Fibroblast of pulmonary artery (primary cell): ENCODE data around the gene RLN3.

ENCODE experiments used
- DNase-seq: peaks from one replicate; pipeline ENCODE4 v3.0.0-alpha.2; 2010; ENCODE audit warnings: low read depth
- H3K4me3 ChIP-seq: replicated peaks from 2 replicates; pipeline ENCODE4 v1.5.1; 2011; ENCODE audit warnings: low read depth, mild to moderate bottlenecking, control low read depth, low read length, moderate library complexity
- TF ChIP-seq, protein P1 (sequence below): IDR thresholded peaks from 2 replicates; pipeline ENCODE4 v1.5.1; 2011; ENCODE audit warnings: mild to moderate bottlenecking, control low read depth, low read length, inconsistent platforms; ENCODE audit errors: missing control alignments

RLN3 gene

GRCh38 chr19:14061081-14061749 is 33.3 kb downstream of the RLN3 start:
- H3K4me3 ChIP-seq: no peak overlapping the region
- TF ChIP-seq, protein P1, sequence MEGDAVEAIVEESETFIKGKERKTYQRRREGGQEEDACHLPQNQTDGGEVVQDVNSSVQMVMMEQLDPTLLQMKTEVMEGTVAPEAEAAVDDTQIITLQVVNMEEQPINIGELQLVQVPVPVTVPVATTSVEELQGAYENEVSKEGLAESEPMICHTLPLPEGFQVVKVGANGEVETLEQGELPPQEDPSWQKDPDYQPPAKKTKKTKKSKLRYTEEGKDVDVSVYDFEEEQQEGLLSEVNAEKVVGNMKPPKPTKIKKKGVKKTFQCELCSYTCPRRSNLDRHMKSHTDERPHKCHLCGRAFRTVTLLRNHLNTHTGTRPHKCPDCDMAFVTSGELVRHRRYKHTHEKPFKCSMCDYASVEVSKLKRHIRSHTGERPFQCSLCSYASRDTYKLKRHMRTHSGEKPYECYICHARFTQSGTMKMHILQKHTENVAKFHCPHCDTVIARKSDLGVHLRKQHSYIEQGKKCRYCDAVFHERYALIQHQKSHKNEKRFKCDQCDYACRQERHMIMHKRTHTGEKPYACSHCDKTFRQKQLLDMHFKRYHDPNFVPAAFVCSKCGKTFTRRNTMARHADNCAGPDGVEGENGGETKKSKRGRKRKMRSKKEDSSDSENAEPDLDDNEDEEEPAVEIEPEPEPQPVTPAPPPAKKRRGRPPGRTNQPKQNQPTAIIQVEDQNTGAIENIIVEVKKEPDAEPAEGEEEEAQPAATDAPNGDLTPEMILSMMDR: no peak
- peak; percentile 14 for DNase-seq

DNA sequence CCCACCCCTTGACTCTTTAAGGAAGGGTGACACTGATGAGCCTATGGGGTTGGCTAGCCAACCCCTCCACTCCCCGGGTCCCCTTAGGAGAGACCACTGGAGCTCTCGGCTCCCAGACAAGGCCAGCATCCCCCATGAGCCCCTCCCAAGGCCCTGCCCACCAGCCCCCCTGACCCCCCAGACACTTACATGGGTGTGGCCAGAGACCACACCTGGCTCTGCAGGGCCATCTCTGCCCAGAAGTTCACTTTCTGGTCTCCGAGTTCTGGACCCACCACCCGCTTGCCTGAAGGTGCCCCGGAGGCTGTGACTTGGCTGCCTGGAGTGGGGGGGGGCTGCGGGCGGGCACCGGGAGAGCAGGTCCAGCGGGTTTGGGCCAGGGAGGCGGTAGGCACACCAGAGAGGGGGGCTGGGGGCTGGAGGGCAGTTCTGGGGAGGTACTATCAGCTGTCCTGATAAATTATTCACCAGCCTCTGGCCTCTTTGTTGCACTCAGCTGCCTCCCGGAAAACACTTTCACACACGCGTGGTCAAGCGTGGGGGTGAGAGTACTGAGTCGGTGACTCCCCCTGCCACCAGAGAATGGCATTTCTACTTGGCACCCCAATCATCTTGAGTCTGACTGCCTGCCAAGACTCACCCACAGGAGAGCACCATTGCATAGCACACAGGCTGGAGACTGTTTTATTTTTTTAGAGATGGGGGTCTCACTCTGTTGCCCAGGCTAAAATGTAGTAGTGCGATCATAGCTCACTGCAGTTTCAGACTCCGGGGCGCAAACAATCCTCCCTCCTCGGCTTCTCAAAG is 34.0 kb downstream of the RLN3 start, which contains the start of gene PALM3:
Gene PALM3, minus strand, starts transcription at position 326 of the 807 bp plus-strand sequence. Its CDS starts 96 bp downstream, at position 230.
- no peak within 1 kb of the TSS for H3K4me3 ChIP-seq
- no peak for DNase-seq
- TF ChIP-seq, protein P1: no peak

DNA sequence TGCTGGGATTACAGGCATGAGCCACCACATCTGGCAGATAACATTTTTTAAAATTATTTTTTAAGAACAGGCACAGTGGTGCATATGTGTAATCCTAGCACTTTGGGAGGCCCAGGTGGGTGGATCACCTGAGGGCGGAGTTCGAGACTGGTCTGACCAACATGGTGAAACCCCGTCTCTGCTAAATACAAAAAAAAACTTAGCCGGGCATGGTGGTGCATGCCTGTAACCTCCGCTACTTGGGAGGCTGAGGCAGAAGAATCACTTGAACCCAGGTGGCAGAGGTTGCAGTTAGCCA is 34.6 kb downstream of the RLN3 start:
- no peak for DNase-seq
- TF ChIP-seq, protein P1: no peak

GRCh38 chr19:14063105-14063504 is 35.2 kb downstream of the RLN3 start:
- no peak for DNase-seq
- TF ChIP-seq, protein P1: no peak
- no peak overlapping the region for H3K4me3 ChIP-seq

More for the DNA sequence above, 34.6 kb downstream of the RLN3 start:
- H3K4me3 ChIP-seq: no peak overlapping the region

DNA sequence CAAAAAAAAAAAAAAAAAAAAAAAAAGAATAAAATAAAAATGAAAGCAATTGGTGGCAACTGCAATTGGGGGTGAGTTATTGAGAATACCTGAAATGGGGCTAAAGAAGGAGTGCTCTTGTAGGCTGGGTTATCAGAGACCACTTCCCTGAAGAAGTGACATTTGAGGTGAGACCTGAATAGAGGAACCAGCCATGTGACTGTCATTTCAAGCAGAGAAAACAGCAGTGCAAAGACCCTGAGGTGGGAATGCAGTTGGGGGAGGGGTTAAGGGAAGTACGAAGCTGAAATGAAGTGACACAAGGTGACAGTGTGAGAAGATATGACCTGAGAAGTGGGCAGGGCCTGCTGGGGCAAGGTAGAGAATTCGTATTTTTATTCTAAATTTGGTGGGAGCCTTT is 38.2 kb downstream of the RLN3 start:
- no peak for DNase-seq
- H3K4me3 ChIP-seq: no peak overlapping the region
- TF ChIP-seq, protein P1: no peak

DNA sequence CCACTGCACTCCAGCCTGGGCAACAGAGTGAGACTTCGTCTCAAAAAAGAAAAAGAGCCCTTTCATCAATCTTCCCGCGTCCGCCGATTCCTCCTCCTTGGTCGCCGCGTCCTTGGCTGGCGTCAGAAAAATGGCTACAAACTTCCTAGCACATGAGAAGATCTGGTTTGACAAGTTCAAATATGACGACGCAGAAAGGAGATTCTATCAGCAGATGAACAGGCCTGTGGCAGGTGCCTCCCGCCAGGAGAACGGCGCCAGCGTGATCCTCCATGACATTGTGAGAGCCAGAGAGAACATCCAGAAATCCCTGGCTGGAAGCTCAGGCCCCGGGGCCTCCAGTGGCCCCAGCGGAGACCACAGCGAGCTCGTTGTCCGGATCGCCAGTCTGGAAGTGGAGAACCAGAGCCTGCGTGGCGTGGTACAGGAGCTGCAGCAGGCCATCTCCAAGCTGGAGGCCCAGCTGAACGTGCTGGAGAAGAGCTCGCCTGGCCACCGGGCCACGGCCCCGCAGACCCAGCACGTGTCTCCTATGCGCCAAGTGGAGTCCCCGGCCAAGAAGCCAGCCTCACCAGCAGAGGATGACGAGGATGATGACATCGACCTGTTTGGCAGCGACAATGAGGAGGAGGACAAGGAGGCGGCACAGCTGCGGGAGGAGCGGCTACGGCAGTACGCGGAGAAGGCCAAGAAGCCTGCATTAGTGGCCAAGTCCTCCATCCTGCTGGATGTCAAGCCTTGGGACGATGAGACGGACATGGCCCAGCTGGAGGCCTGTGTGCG is 42.5 kb downstream of the RLN3 start:
- no peak overlapping the region for H3K4me3 ChIP-seq
- TF ChIP-seq, protein P1: no peak
- DNase-seq: no peak
